Endothelial cell of umbilical vein (primary cell): ENCODE data around the gene CHST15. TPM values are rescaled to one million over a fixed set of nuclear protein-coding genes. Genes with fewer than 3 reads are reported as not detected.

Experiments
- BruUV-seq: library from RNA; stranded (reverse); fragments of 400-500 nt; replicated peaks from 2 replicates; lab custom pipeline; 2021; lab: Mats Ljungman, UMichigan
- CTCF ChIA-PET: fragments of 300-600, 350-600 bp; sonication (Branson Sonifier 250); formaldehyde crosslinking; loops from one replicate; lab custom pipeline; 2021; ENCODE audit warnings: antibody characterized with exemption, inconsistent platforms; lab: Charles Lee
- POLR2A ChIA-PET: fragments of 300-600, 350-600 bp; sonication (Branson Sonifier 250); formaldehyde crosslinking; loops from one replicate; lab custom pipeline; 2021; ENCODE audit warnings: antibody characterized with exemption, inconsistent platforms; lab: Charles Lee
- DNase-seq: peaks from one replicate; pipeline ENCODE4 v3.0.0-alpha.2; 2011; ENCODE audit warnings: low read depth, low spot score
- FAIRE-seq: peaks from 2 replicates; lab custom pipeline; 2011; peaks lifted over from hg19 to GRCh38; lab: Jason Lieb, UNC
- H2AFZ ChIP-seq: 2 replicates; pipeline ENCODE4 v1.6.0; 2012; ENCODE audit warnings: low read depth, low read length, control low read depth, inconsistent platforms
- H3K27ac ChIP-seq: 2 replicates; pipeline ENCODE4 v1.5.1; 2011; ENCODE audit warnings: low read depth, mild to moderate bottlenecking, control low read depth, low read length, moderate library complexity; ENCODE audit not compliant: insufficient read depth
- H3K27me3 ChIP-seq, 2 experiments: 2 replicates each; pipeline versions ENCODE4 v1.6.0 to v1.6.1; 2011; ENCODE audit warnings: low read length in 2 of 2, mixed read lengths in 1 of 2; ENCODE audit not compliant: control insufficient read depth in 2 of 2, insufficient read depth in 2 of 2
- H3K36me3 ChIP-seq, 2 experiments: 2 replicates in 1 of 2; 3 replicates in 1 of 2; pipeline ENCODE4 v1.5.1; 2011; ENCODE audit warnings: low read length in 2 of 2, mild to moderate bottlenecking in 1 of 2, moderate library complexity in 1 of 2; ENCODE audit not compliant: control insufficient read depth in 2 of 2, insufficient read depth in 2 of 2; ENCODE audit errors: extremely low read depth in 1 of 2
- H3K4me1 ChIP-seq: 3 replicates; pipeline ENCODE4 v1.5.1; 2011; ENCODE audit warnings: mild to moderate bottlenecking, low read length; ENCODE audit not compliant: control insufficient read depth, insufficient read depth; ENCODE audit errors: extremely low read depth
- H3K4me2 ChIP-seq: 2 replicates; pipeline ENCODE4 v1.6.1; 2011; ENCODE audit warnings: low read length, control low read depth, mixed read lengths; ENCODE audit not compliant: insufficient read depth
- H3K4me3 ChIP-seq, 3 experiments: fragments of 200-600 bp in 1 of 3; sonication (generic), shearing (Covaris generic) in 1 of 3; replicated peaks in 1 of 3; 2 replicates each; pipeline ENCODE4 v1.5.1; 2011 to 2016; ENCODE audit warnings: control low read depth in 3 of 3, low read length in 3 of 3, mild to moderate bottlenecking in 2 of 3, inconsistent platforms in 1 of 3, low read depth in 1 of 3, moderate library complexity in 1 of 3; ENCODE audit not compliant: insufficient read depth in 1 of 3
- H3K79me2 ChIP-seq: 2 replicates; pipeline ENCODE4 v1.6.0; 2012; ENCODE audit warnings: low read length, inconsistent platforms; ENCODE audit not compliant: control insufficient read depth, insufficient read depth
- H3K9ac ChIP-seq: replicated peaks from 2 replicates; pipeline ENCODE3; 2011; ENCODE audit warnings: low read length, control low read depth; ENCODE audit not compliant: insufficient read depth; ENCODE audit errors: extremely low read depth
- H3K9me1 ChIP-seq: replicated peaks from 3 replicates; pipeline ENCODE4 v1.6.0; 2011; ENCODE audit warnings: mild to moderate bottlenecking, low read length; ENCODE audit not compliant: control insufficient read depth, insufficient read depth; ENCODE audit errors: extremely low read depth
- H3K9me3 ChIP-seq: replicated peaks from 2 replicates; pipeline ENCODE4 v1.5.1; 2012; ENCODE audit warnings: low read length, inconsistent platforms; ENCODE audit not compliant: control insufficient read depth, insufficient read depth
- H4K20me1 ChIP-seq: replicated peaks from 2 replicates; pipeline ENCODE3; 2011; ENCODE audit warnings: mild to moderate bottlenecking, low read length; ENCODE audit not compliant: control insufficient read depth, insufficient read depth; ENCODE audit errors: extremely low read depth
- CTCF ChIP-seq, 2 donors: IDR thresholded peaks; 1 replicate in 1 of 2; 2 replicates in 1 of 2; pipeline ENCODE4 v1.5.1; 2011; ENCODE audit warnings: low read length in 2 of 2, mild to moderate bottlenecking in 2 of 2, moderate library complexity in 2 of 2, control low read depth in 1 of 2, inconsistent platforms in 1 of 2, low read depth in 1 of 2; ENCODE audit not compliant: insufficient read depth in 1 of 2; ENCODE audit errors: extremely low read depth in 1 of 2
- EZH2 ChIP-seq: IDR thresholded peaks from 2 replicates; pipeline ENCODE4 v1.6.1; 2012; ENCODE audit warnings: borderline replicate concordance, low read depth, mild to moderate bottlenecking, moderate library complexity, low read length, inconsistent platforms; ENCODE audit not compliant: severe bottlenecking
- FOS ChIP-seq: IDR thresholded peaks from 2 replicates; pipeline ENCODE4 v1.6.1; 2011; ENCODE audit warnings: mild to moderate bottlenecking, low read length, moderate library complexity, borderline replicate concordance; ENCODE audit not compliant: insufficient read depth
- GATA2 ChIP-seq: IDR thresholded peaks from 2 replicates; pipeline ENCODE4 v1.7.0; 2011; ENCODE audit warnings: low read depth, mild to moderate bottlenecking, moderate library complexity, mixed read lengths, low read length; ENCODE audit not compliant: insufficient read length, insufficient read depth
- JUN ChIP-seq: IDR thresholded peaks from 2 replicates; pipeline ENCODE4 v1.6.1; 2011; ENCODE audit warnings: borderline replicate concordance, low read depth; ENCODE audit not compliant: insufficient read length, insufficient read depth
- MAX ChIP-seq: IDR thresholded peaks from 2 replicates; pipeline ENCODE4 v1.6.1; 2011; ENCODE audit not compliant: insufficient read depth, insufficient read length
- POLR2AphosphoS5 ChIP-seq: IDR thresholded peaks from 2 replicates; pipeline ENCODE4 v1.6.1; 2012; ENCODE audit warnings: low read depth, mild to moderate bottlenecking, control low read depth, low read length, moderate library complexity; ENCODE audit not compliant: insufficient read depth
- dilution Hi-C: fragments of 300-500 bp; cut with MboI; formaldehyde crosslinking; loops from one replicate; pipeline ENCODE4 v1.15.0; 2019; ENCODE audit warnings: low sequenced_read_pairs; ENCODE audit not compliant: extremely low pct_ligation_motif_present
- intact Hi-C: fragments of 100-400 bp; cut with micrococcal nuclease; formaldehyde crosslinking; loops from one replicate; pipeline ENCODE4 v1.10.0; 2022
- polyA plus RNA-seq, 4 experiments: library from polyadenylated mRNA; depleted of rRNA in 3 of 4; stranded (reverse) in 3 of 4; unstranded in 1 of 4; fragments of >200 nt; gene quantifications; 2 replicates each; pipeline versions ENCODE4 v1.2.1 to v1.2.3, GENCODE V29; 2011 to 2012; ENCODE audit warnings: missing spikeins in 1 of 4
- total RNA-seq: library from RNA; stranded (reverse); gene quantifications from 2 replicates; pipeline ENCODE4 v1.2.3, GENCODE V29; 2021

CHST15 gene
- total and polyA plus RNA-seq, 2 donors (not counting 3 experiments of a cell fraction or from before 2014, with no cell fraction given), result 23.1 to 29.2 TPM

GRCh38 chr10:124076148-124076733 is 17.2 kb downstream of the CHST15 start:
- no peak for FAIRE-seq
- ChIA-PET POLR2A (no interaction called here), CTCF (interaction anchor here (0.7 kb wide), 2 partner anchors 396 to 926 kb away, joined by 3 to 4 read pairs; no protein-coding TSS in a partner anchor)
- dilution Hi-C loops, result no loop called here
- no peak overlapping the region for H3K4me2 ChIP-seq
- intact Hi-C loops, result no loop called here
- no peaks in the 10 kb centered on the region for H3K27me3 ChIP-seq
- no peak overlapping the region for H3K9ac ChIP-seq
- no peak overlapping the region for H2AFZ ChIP-seq
- no peaks in the 10 kb centered on the region for H3K9me1 ChIP-seq
- no peaks in the 10 kb centered on the region for H3K4me1 ChIP-seq
- H3K79me2 ChIP-seq, result no peaks in the 10 kb centered on the region
- TF ChIP-seq FOS (no peak), CTCF (IDR thresholded peaks at IDR 0.05; ENCODE audit: extremely low read depth in 1 of 2, insufficient read depth in 1 of 2, low read depth in 1 of 2, low read length in 2 of 2) (no peak), EZH2 (no peak), JUN (no peak), MAX (no peak), GATA2 (no peak), POLR2AphosphoS5 (no peak)
- no TSS peak for BruUV-seq
- no peaks in the 10 kb centered on the region for H3K36me3 ChIP-seq
- H3K9me3 ChIP-seq, result no peaks in the 10 kb centered on the region
- H3K27ac ChIP-seq, result no peak overlapping the region
- H4K20me1 ChIP-seq, result no peaks in the 10 kb centered on the region
- no peak overlapping the region for H3K4me3 ChIP-seq
- DNase-seq, result no peak
